ENCODE results near the gene DNER. TPM values are rescaled to one million over a fixed set of nuclear protein-coding genes. Genes with fewer than 3 reads are reported as not detected.

Gene DNER
- total and polyA plus RNA-seq, 2 of the 13 experiments (the other 11 are each of a cell fraction or from before 2014, with no cell fraction given): not detected

GRCh38 chr2:229714736-229715541, 584 bp upstream of the DNER start (continued):
- TF ChIP-seq, protein P1, sequence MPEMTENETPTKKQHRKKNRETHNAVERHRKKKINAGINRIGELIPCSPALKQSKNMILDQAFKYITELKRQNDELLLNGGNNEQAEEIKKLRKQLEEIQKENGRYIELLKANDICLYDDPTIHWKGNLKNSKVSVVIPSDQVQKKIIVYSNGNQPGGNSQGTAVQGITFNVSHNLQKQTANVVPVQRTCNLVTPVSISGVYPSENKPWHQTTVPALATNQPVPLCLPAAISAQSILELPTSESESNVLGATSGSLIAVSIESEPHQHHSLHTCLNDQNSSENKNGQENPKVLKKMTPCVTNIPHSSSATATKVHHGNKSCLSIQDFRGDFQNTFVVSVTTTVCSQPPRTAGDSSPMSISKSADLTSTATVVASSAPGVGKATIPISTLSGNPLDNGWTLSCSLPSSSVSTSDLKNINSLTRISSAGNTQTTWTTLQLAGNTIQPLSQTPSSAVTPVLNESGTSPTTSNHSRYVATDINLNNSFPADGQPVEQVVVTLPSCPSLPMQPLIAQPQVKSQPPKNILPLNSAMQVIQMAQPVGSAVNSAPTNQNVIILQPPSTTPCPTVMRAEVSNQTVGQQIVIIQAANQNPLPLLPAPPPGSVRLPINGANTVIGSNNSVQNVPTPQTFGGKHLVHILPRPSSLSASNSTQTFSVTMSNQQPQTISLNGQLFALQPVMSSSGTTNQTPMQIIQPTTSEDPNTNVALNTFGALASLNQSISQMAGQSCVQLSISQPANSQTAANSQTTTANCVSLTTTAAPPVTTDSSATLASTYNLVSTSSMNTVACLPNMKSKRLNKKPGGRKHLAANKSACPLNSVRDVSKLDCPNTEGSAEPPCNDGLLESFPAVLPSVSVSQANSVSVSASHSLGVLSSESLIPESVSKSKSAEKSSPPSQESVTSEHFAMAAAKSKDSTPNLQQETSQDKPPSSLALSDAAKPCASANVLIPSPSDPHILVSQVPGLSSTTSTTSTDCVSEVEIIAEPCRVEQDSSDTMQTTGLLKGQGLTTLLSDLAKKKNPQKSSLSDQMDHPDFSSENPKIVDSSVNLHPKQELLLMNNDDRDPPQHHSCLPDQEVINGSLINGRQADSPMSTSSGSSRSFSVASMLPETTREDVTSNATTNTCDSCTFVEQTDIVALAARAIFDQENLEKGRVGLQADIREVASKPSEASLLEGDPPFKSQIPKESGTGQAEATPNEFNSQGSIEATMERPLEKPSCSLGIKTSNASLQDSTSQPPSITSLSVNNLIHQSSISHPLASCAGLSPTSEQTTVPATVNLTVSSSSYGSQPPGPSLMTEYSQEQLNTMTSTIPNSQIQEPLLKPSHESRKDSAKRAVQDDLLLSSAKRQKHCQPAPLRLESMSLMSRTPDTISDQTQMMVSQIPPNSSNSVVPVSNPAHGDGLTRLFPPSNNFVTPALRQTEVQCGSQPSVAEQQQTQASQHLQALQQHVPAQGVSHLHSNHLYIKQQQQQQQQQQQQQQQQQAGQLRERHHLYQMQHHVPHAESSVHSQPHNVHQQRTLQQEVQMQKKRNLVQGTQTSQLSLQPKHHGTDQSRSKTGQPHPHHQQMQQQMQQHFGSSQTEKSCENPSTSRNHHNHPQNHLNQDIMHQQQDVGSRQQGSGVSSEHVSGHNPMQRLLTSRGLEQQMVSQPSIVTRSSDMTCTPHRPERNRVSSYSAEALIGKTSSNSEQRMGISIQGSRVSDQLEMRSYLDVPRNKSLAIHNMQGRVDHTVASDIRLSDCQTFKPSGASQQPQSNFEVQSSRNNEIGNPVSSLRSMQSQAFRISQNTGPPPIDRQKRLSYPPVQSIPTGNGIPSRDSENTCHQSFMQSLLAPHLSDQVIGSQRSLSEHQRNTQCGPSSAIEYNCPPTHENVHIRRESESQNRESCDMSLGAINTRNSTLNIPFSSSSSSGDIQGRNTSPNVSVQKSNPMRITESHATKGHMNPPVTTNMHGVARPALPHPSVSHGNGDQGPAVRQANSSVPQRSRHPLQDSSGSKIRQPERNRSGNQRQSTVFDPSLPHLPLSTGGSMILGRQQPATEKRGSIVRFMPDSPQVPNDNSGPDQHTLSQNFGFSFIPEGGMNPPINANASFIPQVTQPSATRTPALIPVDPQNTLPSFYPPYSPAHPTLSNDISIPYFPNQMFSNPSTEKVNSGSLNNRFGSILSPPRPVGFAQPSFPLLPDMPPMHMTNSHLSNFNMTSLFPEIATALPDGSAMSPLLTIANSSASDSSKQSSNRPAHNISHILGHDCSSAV (CRISPR knock-in tag; IDR thresholded peaks at IDR 0.05; ENCODE audit: borderline replicate concordance): no peak
- TF ChIP-seq, protein P2, sequence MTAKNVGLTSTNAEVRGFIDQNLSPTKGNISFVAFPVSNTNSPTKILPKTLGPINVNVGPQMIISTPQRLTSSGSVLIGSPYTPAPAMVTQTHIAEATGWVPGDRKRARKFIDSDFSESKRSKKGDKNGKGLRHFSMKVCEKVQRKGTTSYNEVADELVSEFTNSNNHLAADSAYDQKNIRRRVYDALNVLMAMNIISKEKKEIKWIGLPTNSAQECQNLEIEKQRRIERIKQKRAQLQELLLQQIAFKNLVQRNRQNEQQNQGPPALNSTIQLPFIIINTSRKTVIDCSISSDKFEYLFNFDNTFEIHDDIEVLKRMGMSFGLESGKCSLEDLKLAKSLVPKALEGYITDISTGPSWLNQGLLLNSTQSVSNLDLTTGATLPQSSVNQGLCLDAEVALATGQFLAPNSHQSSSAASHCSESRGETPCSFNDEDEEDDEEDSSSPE (CRISPR knock-in tag; IDR thresholded peaks at IDR 0.05): 0 out of 2 replicates have a peak, but pooled peaks have one; percentile 22
- no peak for TF ChIP-seq HNRNPUL1 (IDR thresholded peaks at IDR 0.05; ENCODE audit: low read depth, low read length)
- no peak for TF ChIP-seq TRIM24 (CRISPR knock-in tag; IDR thresholded peaks at IDR 0.05)
- TF ChIP-seq ZNF501 (CRISPR knock-in tag; IDR thresholded peaks at IDR 0.05): no peak
- no peak for TF ChIP-seq SUZ12 (IDR thresholded peaks at IDR 0.05; ENCODE audit: low read depth, low read length)
- no peak for TF ChIP-seq JDP2 (CRISPR knock-in tag; IDR thresholded peaks at IDR 0.05; ENCODE audit: borderline replicate concordance)
- no peak for TF ChIP-seq GZF1 (CRISPR knock-in tag; IDR thresholded peaks at IDR 0.05)
- no peak for TF ChIP-seq POLR2A (IDR thresholded peaks at IDR 0.05; ENCODE audit: insufficient read depth in 1 of 2, low read depth in 2 of 2, low read length in 2 of 2)
- TF ChIP-seq ARID4A (CRISPR knock-in tag; IDR thresholded peaks at IDR 0.05; ENCODE audit: borderline replicate concordance): peak; percentile 68
- no peak for TF ChIP-seq ZNF282 (IDR thresholded peaks at IDR 0.05; ENCODE audit: partially characterized antibody)
- no peak for TF ChIP-seq YY1 (IDR thresholded peaks at IDR 0.05; ENCODE audit: insufficient read depth, insufficient replicate concordance, low read depth, low read length)
- no peak; the same call in 1 of the 2 replicates for TF ChIP-seq ZNF7 (CRISPR knock-in tag; IDR thresholded peaks at IDR 0.05)
- TF ChIP-seq ATF4 (CRISPR knock-in tag; IDR thresholded peaks at IDR 0.05): peak in 1 of 2 experiments; percentile 29; a peak in 1 of 4 replicates

Measured in HepG2 (cell line).